Liver (tissue), 9 donors: ENCODE results near the gene MARCHF6. TPM values are rescaled to one million over a fixed set of nuclear protein-coding genes. Genes with fewer than 3 reads are reported as not detected.

Experiments
- DNase-seq: peaks from one replicate; pipeline ENCODE4 v3.0.0-alpha.2; 2017; ENCODE audit warnings: low spot score
- H3K27ac ChIP-seq, 2 donors: one replicate each; pipeline ENCODE4 v1.7.0; 2013; ENCODE audit warnings: inconsistent platforms in 2 of 2, low read length in 2 of 2, control low read depth in 1 of 2, low read depth in 1 of 2, mild to moderate bottlenecking in 1 of 2
- H3K27me3 ChIP-seq, 4 donors: one replicate each; pipeline versions ENCODE4 v1.6.1 to v1.7.0; 2013; ENCODE audit warnings: low read length in 3 of 4, inconsistent platforms in 1 of 4, mild to moderate bottlenecking in 1 of 4, moderate library complexity in 1 of 4; ENCODE audit not compliant: control insufficient read depth in 4 of 4, insufficient read depth in 4 of 4
- H3K36me3 ChIP-seq, 4 donors: one replicate each; pipeline versions ENCODE4 v1.6.1 to v1.7.0; 2013; ENCODE audit warnings: low read length in 3 of 4, mild to moderate bottlenecking in 3 of 4, low read depth in 1 of 4, moderate library complexity in 1 of 4; ENCODE audit not compliant: control insufficient read depth in 4 of 4, insufficient read depth in 3 of 4
- H3K4me1 ChIP-seq, 4 donors: one replicate each; pipeline versions ENCODE4 v1.6.1 to v1.7.0; 2013; ENCODE audit warnings: low read length in 3 of 4, mild to moderate bottlenecking in 3 of 4, moderate library complexity in 1 of 4; ENCODE audit not compliant: control insufficient read depth in 4 of 4, insufficient read depth in 4 of 4
- H3K4me3 ChIP-seq, 3 donors: one replicate each; pipeline versions ENCODE4 v1.6.1 to v1.7.0; 2013; ENCODE audit warnings: low read length in 3 of 3, control low read depth in 1 of 3, low read depth in 1 of 3, mild to moderate bottlenecking in 1 of 3
- H3K9ac ChIP-seq, 2 donors: one replicate each; pipeline ENCODE4 v1.7.0; 2013; ENCODE audit warnings: low read length in 2 of 2, mild to moderate bottlenecking in 2 of 2, moderate library complexity in 2 of 2, control low read depth in 1 of 2, low read depth in 1 of 2
- H3K9me3 ChIP-seq, 4 donors: one replicate each; pipeline versions ENCODE4 v1.6.1 to v1.7.0; 2013; ENCODE audit warnings: low read length in 3 of 4; ENCODE audit not compliant: control insufficient read depth in 4 of 4
- CTCF ChIP-seq: fragments of 150-350 bp; IDR thresholded peaks from 2 replicates; pipeline ENCODE4 v1.5.1; 2017; ENCODE audit warnings: improper control_type of control experiment, low read depth, low read length; ENCODE audit not compliant: missing input control
- EGR1 ChIP-seq, 2 donors: IDR thresholded peaks; 2 replicates each; pipeline ENCODE4 v1.6.1; 2016 to 2018; ENCODE audit warnings: antibody characterized with exemption in 2 of 2, low read depth in 2 of 2
- FOXA1 ChIP-seq: IDR thresholded peaks from 2 replicates; pipeline ENCODE4 v1.6.1; 2016; ENCODE audit warnings: antibody characterized with exemption
- FOXA2 ChIP-seq: IDR thresholded peaks from 2 replicates; pipeline ENCODE4 v1.6.1; 2016; ENCODE audit warnings: antibody characterized with exemption
- GABPA ChIP-seq, 2 donors: IDR thresholded peaks in 1 of 2; conservative IDR thresholded peaks in 1 of 2; 2 replicates each; pipeline ENCODE4 v1.6.1; 2016; ENCODE audit warnings: antibody characterized with exemption in 2 of 2, mild to moderate bottlenecking in 1 of 2, moderate library complexity in 1 of 2
- HNF4A ChIP-seq, 2 donors: conservative IDR thresholded peaks; 2 replicates each; pipeline ENCODE4 v1.6.1; 2016; ENCODE audit warnings: antibody characterized with exemption in 2 of 2, mild to moderate bottlenecking in 2 of 2
- HNF4G ChIP-seq: IDR thresholded peaks from 2 replicates; pipeline ENCODE4 v1.6.1; 2016; ENCODE audit warnings: antibody characterized with exemption
- JUND ChIP-seq, 2 donors: IDR thresholded peaks; 2 replicates each; pipeline ENCODE4 v1.6.1; 2016; ENCODE audit warnings: antibody characterized with exemption in 2 of 2
- MAX ChIP-seq: IDR thresholded peaks from 2 replicates; pipeline ENCODE4 v1.6.1; 2016; ENCODE audit warnings: antibody characterized with exemption
- NR2F2 ChIP-seq: IDR thresholded peaks from 2 replicates; pipeline ENCODE4 v1.6.1; 2016; ENCODE audit warnings: antibody characterized with exemption
- RAD21 ChIP-seq, 2 donors: IDR thresholded peaks; 2 replicates each; pipeline ENCODE4 v1.6.1; 2016; ENCODE audit warnings: antibody characterized with exemption in 2 of 2, mild to moderate bottlenecking in 2 of 2
- RXRA ChIP-seq, 2 donors: IDR thresholded peaks; 2 replicates each; pipeline ENCODE4 v1.6.1; 2017 to 2018; ENCODE audit warnings: antibody characterized with exemption in 2 of 2, mild to moderate bottlenecking in 1 of 2
- SP1 ChIP-seq: IDR thresholded peaks from 2 replicates; pipeline ENCODE4 v1.6.1; 2018; ENCODE audit warnings: antibody characterized with exemption, mild to moderate bottlenecking
- TAF1 ChIP-seq: conservative IDR thresholded peaks from 2 replicates; pipeline ENCODE4 v1.6.1; 2016; ENCODE audit warnings: antibody characterized with exemption, mild to moderate bottlenecking
- YY1 ChIP-seq: IDR thresholded peaks from 2 replicates; pipeline ENCODE4 v1.6.1; 2016; ENCODE audit warnings: antibody characterized with exemption, mild to moderate bottlenecking
- WGBS: extraction: QIAGEN DNeasy Blood & Tissue Kit; methylation state at CpG from one replicate; pipeline ENCODE4 v1.1.7; 2013; 5-methylcytosine and 5-hydroxymethylcytosine counted together
- polyA plus RNA-seq, 2 donors: library from polyadenylated mRNA; stranded (reverse) in 1 of 2; unstranded in 1 of 2; fragments of 200-250 nt in 1 of 2; fragments of >200 nt in 1 of 2; fragmentation: Nextera tagmentation in 1 of 2; extraction: Ambion mirVana in 1 of 2; gene quantifications; one replicate each; pipeline versions ENCODE4 v1.2.1 to v1.2.3, GENCODE V29; 2013 to 2015
- total RNA-seq, 2 donors: library from RNA; depleted of rRNA; stranded (reverse); fragments of >200 nt; gene quantifications; one replicate each; pipeline ENCODE4 v1.2.3, GENCODE V29; 2014
- TF ChIP-seq, protein P1 (sequence below): IDR thresholded peaks from 2 replicates; pipeline ENCODE4 v1.6.1; 2016; ENCODE audit warnings: antibody characterized with exemption
- TF ChIP-seq, protein P2 (sequence below): IDR thresholded peaks from 2 replicates; pipeline ENCODE4 v1.6.1; 2016; ENCODE audit warnings: antibody characterized with exemption
- TF ChIP-seq, protein P3 (sequence below): IDR thresholded peaks from 2 replicates; pipeline ENCODE4 v1.6.1; 2016; ENCODE audit warnings: antibody characterized with exemption, mild to moderate bottlenecking
- donor health status: healthy.
- donor health status: healthy.
- donor health status: healthy.
- donor health status: healthy.
- donor health status: healthy.

The MARCHF6 gene
- total and polyA plus RNA-seq, 4 donors = 20.6 to 77.7 (median 62.4) TPM

- Histone ChIP-seq H3K27ac (no peak overlapping the region), H3K36me3 (no peaks in the 10 kb centered on the region), H3K9me3 (no peaks in the 10 kb centered on the region), H3K27me3 (no peaks in the 10 kb centered on the region), H3K4me3 (no peak overlapping the region), H3K4me1 (peaks cover 2 to 28% (median 13%) of the 10 kb centered on the region in 4 donors), H3K9ac (no peak overlapping the region)
- TF ChIP-seq GABPA (IDR thresholded peaks at IDR 0.05 in 1 of 2, conservative IDR thresholded peaks at IDR 0.05 in 1 of 2) (no peak), HNF4G (no peak), RXRA (IDR thresholded peaks at IDR 0.05) (no peak), FOXA2 (no peak), NR2F2 (no peak), RAD21 (IDR thresholded peaks at IDR 0.05) (no peak), FOXA1 (no peak), TAF1 (no peak), SP1 (no peak), EGR1 (IDR thresholded peaks at IDR 0.05; ENCODE audit: low read depth in 2 of 2) (no peak)
- TF ChIP-seq, protein P1, sequence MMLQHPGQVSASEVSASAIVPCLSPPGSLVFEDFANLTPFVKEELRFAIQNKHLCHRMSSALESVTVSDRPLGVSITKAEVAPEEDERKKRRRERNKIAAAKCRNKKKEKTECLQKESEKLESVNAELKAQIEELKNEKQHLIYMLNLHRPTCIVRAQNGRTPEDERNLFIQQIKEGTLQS = no peak
- DNase-seq = no peak
- WGBS = 66% methylated on average over 4 of the region's 4 CpGs
These were observed 15.5 kb upstream of the MARCHF6 start for GRCh38 chr5:10337986-10338385.

- H3K9ac ChIP-seq = no peak overlapping the region
- no peak overlapping the region for H3K4me3 ChIP-seq
- no peaks in the 10 kb centered on the region for H3K9me3 ChIP-seq
- H3K27me3 ChIP-seq = no peaks in the 10 kb centered on the region
- no peak overlapping the region for H3K27ac ChIP-seq
- WGBS = 95% methylated on average over 2 of the region's 2 CpGs
- H3K36me3 ChIP-seq = no peaks in the 10 kb centered on the region
- H3K4me1 ChIP-seq = peaks cover 0 to 28% (median 11%) of the 10 kb centered on the region in 4 donors
- TF ChIP-seq NR2F2 (no peak), FOXA2 (no peak), MAX (no peak), GABPA (IDR thresholded peaks at IDR 0.05 in 1 of 2, conservative IDR thresholded peaks at IDR 0.05 in 1 of 2) (no peak), FOXA1 (no peak), RAD21 (IDR thresholded peaks at IDR 0.05) (no peak), HNF4G (no peak), TAF1 (no peak), HNF4A (conservative IDR thresholded peaks at IDR 0.05) (no peak), EGR1 (IDR thresholded peaks at IDR 0.05; ENCODE audit: low read depth in 2 of 2) (no peak), JUND (IDR thresholded peaks at IDR 0.05) (no peak), YY1 (no peak), SP1 (no peak), RXRA (IDR thresholded peaks at IDR 0.05) (no peak), CTCF (no peak)
- TF ChIP-seq, protein P2, sequence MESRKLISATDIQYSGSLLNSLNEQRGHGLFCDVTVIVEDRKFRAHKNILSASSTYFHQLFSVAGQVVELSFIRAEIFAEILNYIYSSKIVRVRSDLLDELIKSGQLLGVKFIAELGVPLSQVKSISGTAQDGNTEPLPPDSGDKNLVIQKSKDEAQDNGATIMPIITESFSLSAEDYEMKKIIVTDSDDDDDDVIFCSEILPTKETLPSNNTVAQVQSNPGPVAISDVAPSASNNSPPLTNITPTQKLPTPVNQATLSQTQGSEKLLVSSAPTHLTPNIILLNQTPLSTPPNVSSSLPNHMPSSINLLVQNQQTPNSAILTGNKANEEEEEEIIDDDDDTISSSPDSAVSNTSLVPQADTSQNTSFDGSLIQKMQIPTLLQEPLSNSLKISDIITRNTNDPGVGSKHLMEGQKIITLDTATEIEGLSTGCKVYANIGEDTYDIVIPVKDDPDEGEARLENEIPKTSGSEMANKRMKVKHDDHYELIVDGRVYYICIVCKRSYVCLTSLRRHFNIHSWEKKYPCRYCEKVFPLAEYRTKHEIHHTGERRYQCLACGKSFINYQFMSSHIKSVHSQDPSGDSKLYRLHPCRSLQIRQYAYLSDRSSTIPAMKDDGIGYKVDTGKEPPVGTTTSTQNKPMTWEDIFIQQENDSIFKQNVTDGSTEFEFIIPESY = no peak
- TF ChIP-seq, protein P3, sequence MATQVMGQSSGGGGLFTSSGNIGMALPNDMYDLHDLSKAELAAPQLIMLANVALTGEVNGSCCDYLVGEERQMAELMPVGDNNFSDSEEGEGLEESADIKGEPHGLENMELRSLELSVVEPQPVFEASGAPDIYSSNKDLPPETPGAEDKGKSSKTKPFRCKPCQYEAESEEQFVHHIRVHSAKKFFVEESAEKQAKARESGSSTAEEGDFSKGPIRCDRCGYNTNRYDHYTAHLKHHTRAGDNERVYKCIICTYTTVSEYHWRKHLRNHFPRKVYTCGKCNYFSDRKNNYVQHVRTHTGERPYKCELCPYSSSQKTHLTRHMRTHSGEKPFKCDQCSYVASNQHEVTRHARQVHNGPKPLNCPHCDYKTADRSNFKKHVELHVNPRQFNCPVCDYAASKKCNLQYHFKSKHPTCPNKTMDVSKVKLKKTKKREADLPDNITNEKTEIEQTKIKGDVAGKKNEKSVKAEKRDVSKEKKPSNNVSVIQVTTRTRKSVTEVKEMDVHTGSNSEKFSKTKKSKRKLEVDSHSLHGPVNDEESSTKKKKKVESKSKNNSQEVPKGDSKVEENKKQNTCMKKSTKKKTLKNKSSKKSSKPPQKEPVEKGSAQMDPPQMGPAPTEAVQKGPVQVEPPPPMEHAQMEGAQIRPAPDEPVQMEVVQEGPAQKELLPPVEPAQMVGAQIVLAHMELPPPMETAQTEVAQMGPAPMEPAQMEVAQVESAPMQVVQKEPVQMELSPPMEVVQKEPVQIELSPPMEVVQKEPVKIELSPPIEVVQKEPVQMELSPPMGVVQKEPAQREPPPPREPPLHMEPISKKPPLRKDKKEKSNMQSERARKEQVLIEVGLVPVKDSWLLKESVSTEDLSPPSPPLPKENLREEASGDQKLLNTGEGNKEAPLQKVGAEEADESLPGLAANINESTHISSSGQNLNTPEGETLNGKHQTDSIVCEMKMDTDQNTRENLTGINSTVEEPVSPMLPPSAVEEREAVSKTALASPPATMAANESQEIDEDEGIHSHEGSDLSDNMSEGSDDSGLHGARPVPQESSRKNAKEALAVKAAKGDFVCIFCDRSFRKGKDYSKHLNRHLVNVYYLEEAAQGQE = no peak
- TF ChIP-seq, protein P1 = no peak
- no peak for DNase-seq
These were observed 14.8 kb upstream of the MARCHF6 start for GRCh38 chr5:10338686-10339057.
